SU-DHL-6 (cell line): ENCODE data around the gene ATG9B.

Source experiments
- EZH2phosphoT487 ChIP-seq: fragments of 200-600 bp; sonication (generic), shearing (Covaris generic); conservative IDR thresholded peaks from 2 replicates; pipeline ENCODE4 v1.6.1; 2018; ENCODE audit warnings: mild to moderate bottlenecking, antibody characterized with exemption, low read length, moderate library complexity, mixed read lengths
- TF ChIP-seq, protein P1 (sequence below): fragments of 200-600 bp; sonication (generic); IDR thresholded peaks from one replicate; pipeline ENCODE4 v1.5.1; 2017; ENCODE audit warnings: antibody characterized with exemption, mild to moderate bottlenecking, low read length, moderate library complexity; ENCODE audit not compliant: insufficient read depth, poor library complexity, severe bottlenecking

DNA sequence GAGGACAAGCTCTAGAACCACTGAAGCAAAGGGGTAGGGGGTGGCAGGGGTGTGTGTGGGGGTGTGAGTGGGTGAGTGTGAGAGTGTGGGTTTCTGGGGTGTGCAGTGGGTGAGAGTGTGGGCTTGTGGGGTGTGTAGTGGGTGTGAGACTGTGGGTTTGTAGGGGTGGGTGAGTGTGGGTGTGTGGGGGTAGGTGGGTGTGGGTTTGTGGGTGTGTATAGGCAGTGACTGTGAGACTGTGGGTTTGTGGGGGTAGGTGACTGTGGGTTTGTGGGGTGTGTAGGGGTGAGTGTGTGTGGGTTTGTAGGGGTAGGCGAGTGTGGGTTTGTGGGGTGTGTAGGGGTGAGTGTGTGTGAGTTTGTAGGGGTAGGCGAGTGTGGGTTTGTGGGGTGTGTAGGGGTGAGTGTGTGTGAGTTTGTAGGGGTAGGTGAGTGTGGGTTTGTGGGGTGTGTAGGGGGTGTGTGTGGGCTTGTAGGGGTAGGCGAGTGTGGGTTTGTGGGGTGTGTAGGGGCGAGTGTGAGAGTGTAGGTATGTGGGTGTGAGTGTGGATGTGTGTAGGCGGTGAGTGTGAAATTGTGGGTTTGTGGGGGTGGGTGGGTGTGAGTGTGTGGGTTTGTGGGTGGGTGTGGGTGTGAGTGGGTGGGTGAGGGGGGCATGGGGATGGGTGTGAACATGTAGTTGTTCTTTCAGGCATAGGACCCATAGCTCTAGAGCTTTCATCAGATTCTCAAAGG, 24.6 kb downstream of the ATG9B start:
- TF ChIP-seq, protein P1, sequence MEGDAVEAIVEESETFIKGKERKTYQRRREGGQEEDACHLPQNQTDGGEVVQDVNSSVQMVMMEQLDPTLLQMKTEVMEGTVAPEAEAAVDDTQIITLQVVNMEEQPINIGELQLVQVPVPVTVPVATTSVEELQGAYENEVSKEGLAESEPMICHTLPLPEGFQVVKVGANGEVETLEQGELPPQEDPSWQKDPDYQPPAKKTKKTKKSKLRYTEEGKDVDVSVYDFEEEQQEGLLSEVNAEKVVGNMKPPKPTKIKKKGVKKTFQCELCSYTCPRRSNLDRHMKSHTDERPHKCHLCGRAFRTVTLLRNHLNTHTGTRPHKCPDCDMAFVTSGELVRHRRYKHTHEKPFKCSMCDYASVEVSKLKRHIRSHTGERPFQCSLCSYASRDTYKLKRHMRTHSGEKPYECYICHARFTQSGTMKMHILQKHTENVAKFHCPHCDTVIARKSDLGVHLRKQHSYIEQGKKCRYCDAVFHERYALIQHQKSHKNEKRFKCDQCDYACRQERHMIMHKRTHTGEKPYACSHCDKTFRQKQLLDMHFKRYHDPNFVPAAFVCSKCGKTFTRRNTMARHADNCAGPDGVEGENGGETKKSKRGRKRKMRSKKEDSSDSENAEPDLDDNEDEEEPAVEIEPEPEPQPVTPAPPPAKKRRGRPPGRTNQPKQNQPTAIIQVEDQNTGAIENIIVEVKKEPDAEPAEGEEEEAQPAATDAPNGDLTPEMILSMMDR = no peak
- TF ChIP-seq EZH2phosphoT487 = no peak
